Measurements from ENCODE around the gene CREB3. TPM values are rescaled to one million over a fixed set of nuclear protein-coding genes. Genes with fewer than 3 reads are reported as not detected.

CREB3 gene
- total and polyA plus RNA-seq, 5 donors from 2014 or later = 14.6 to 36.4 (median 34.5) TPM

- no peaks in the 10 kb centered on the region for H3K9me3 Mint-ChIP-seq
- DNase-seq (no peak), ATAC-seq (ENCODE audit: low read depth in 2 of 2) (no peak)
- peaks cover 76% of the 10 kb centered on the region for H3K36me3 ChIP-seq (ENCODE audit: control insufficient read depth, insufficient read depth, low read length)
- H3K27ac ChIP-seq (ENCODE audit: insufficient read depth, low read length, poor library complexity, severe bottlenecking) = no peak overlapping the region
- H3K4me3 Mint-ChIP-seq = no peak overlapping the region
- peaks cover 10% of the 10 kb centered on the region for H3K4me1 ChIP-seq (ENCODE audit: control insufficient read depth, insufficient read depth, low read length, poor library complexity, severe bottlenecking)
- H3K4me3 ChIP-seq (ENCODE audit: low read depth, low read length) = no peak overlapping the region
- H3K9me3 ChIP-seq (ENCODE audit: control insufficient read depth in 2 of 2, low read length in 2 of 2) = no peaks in the 10 kb centered on the region
- H3K4me1 Mint-ChIP-seq = peaks cover 9 to 27% (median 18%) of the 10 kb centered on the region in 4 donors
- H3K27ac Mint-ChIP-seq = no peak overlapping the region
- H3K27me3 Mint-ChIP-seq = no peaks in the 10 kb centered on the region
- peaks cover 40% of the 10 kb centered on the region for H3K36me3 Mint-ChIP-seq
- H3K27me3 ChIP-seq (ENCODE audit: control insufficient read depth, insufficient read depth, low read length) = no peaks in the 10 kb centered on the region
These were observed 5.7 kb downstream of the CREB3 start for GRCh38 chr9:35738186-35738585.

GRCh38 chr9:35738924-35739323, 6.5 kb downstream of the CREB3 start:
- peak overlapping the region in 1 of 4 donors; percentile 18 for H3K4me3 Mint-ChIP-seq
- ATAC-seq (ENCODE audit: low read depth in 2 of 2) (no peak), DNase-seq (no peak)
- H3K27ac Mint-ChIP-seq = peak overlapping the region in 1 of 3 donors; percentile 31
- H3K9me3 ChIP-seq (ENCODE audit: control insufficient read depth in 2 of 2, low read length in 2 of 2) = no peaks in the 10 kb centered on the region
- no peak overlapping the region for H3K27ac ChIP-seq (ENCODE audit: insufficient read depth, low read length, poor library complexity, severe bottlenecking)
- peaks cover 47% of the 10 kb centered on the region for H3K36me3 Mint-ChIP-seq
- H3K27me3 ChIP-seq (ENCODE audit: control insufficient read depth, insufficient read depth, low read length) = no peaks in the 10 kb centered on the region
- H3K9me3 Mint-ChIP-seq = no peaks in the 10 kb centered on the region
- no peak overlapping the region for H3K4me3 ChIP-seq (ENCODE audit: low read depth, low read length)
- H3K36me3 ChIP-seq (ENCODE audit: control insufficient read depth, insufficient read depth, low read length) = peaks cover 84% of the 10 kb centered on the region
- H3K4me1 Mint-ChIP-seq = peaks cover 5 to 24% (median 17%) of the 10 kb centered on the region in 4 donors
- H3K27me3 Mint-ChIP-seq = no peaks in the 10 kb centered on the region
- H3K4me1 ChIP-seq (ENCODE audit: control insufficient read depth, insufficient read depth, low read length, poor library complexity, severe bottlenecking) = peaks cover 2% of the 10 kb centered on the region

DNA sequence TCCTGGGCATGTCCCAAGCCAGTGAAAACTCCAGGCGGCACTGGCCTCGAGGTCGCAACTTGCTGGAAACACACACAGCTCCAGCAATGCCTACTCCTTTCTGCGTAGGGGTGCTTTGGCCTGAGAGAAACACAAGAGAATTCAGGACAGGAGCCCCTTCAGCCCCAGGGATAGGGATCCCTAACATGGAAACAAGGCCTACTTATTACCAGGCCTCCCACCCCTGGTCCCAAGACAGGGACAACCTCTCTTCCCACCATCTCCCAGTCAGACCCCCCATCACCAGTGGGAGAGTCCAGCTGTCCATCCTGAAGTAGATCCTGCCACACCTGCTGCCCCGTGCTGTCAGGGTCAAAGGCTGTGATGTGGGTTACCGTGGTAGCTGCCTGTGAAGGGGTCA, 7.8 kb downstream of the CREB3 start:
- peaks cover 5 to 26% (median 16%) of the 10 kb centered on the region in 4 donors for H3K4me1 Mint-ChIP-seq
- ATAC-seq (ENCODE audit: low read depth in 2 of 2) (no peak), DNase-seq (no peak)
- no peaks in the 10 kb centered on the region for H3K27me3 Mint-ChIP-seq
- Histone ChIP-seq H3K4me1 (ENCODE audit: control insufficient read depth, insufficient read depth, low read length, poor library complexity, severe bottlenecking) (no peaks in the 10 kb centered on the region), H3K4me3 (ENCODE audit: low read depth, low read length) (no peak overlapping the region), H3K36me3 (ENCODE audit: control insufficient read depth, insufficient read depth, low read length) (peaks cover 82% of the 10 kb centered on the region), H3K27me3 (ENCODE audit: control insufficient read depth, insufficient read depth, low read length) (no peaks in the 10 kb centered on the region), H3K9me3 (ENCODE audit: control insufficient read depth in 2 of 2, low read length in 2 of 2) (no peaks in the 10 kb centered on the region), H3K27ac (ENCODE audit: insufficient read depth, low read length, poor library complexity, severe bottlenecking) (no peak overlapping the region)
- no peak overlapping the region for H3K27ac Mint-ChIP-seq
- H3K9me3 Mint-ChIP-seq = no peaks in the 10 kb centered on the region
- peaks cover 48% of the 10 kb centered on the region for H3K36me3 Mint-ChIP-seq
- H3K4me3 Mint-ChIP-seq = no peak overlapping the region

DNA sequence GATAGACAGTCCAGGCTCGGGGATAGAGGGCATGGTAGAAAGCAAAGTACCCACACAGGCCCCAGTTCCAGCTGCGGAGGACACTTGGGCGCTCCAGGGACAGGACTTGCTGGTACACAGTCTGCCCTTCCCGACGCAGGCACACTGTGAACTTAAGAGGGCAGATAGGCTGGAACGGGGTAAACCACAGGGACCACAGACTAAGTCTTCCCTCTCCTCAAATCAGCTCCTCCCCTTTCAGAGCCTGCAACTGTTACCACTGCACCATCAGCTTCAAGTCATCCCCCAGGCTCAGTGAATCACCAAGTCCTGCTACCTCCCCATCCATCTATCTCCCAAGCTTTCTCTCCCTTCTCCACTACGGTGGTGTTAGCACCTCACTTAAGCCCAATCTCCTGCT, 9.3 kb downstream of the CREB3 start:
- peaks cover 14% of the 10 kb centered on the region for H3K4me1 ChIP-seq (ENCODE audit: control insufficient read depth, insufficient read depth, low read length, poor library complexity, severe bottlenecking)
- no peaks in the 10 kb centered on the region for H3K27me3 ChIP-seq (ENCODE audit: control insufficient read depth, insufficient read depth, low read length)
- H3K36me3 ChIP-seq (ENCODE audit: control insufficient read depth, insufficient read depth, low read length) = peaks cover 73% of the 10 kb centered on the region
- no peak overlapping the region for H3K4me3 Mint-ChIP-seq
- ATAC-seq (ENCODE audit: low read depth in 2 of 2) (no peak), DNase-seq (no peak)
- H3K27ac Mint-ChIP-seq = peak overlapping the region; percentile 33 to 86 (median 83)
- no peaks in the 10 kb centered on the region for H3K9me3 Mint-ChIP-seq
- peaks cover 45% of the 10 kb centered on the region for H3K36me3 Mint-ChIP-seq
- H3K4me1 Mint-ChIP-seq = peaks cover 7 to 29% (median 22%) of the 10 kb centered on the region in 4 donors
- no peak overlapping the region for H3K27ac ChIP-seq (ENCODE audit: insufficient read depth, low read length, poor library complexity, severe bottlenecking)
- no peaks in the 10 kb centered on the region for H3K9me3 ChIP-seq (ENCODE audit: control insufficient read depth in 2 of 2, low read length in 2 of 2)
- H3K27me3 Mint-ChIP-seq = no peaks in the 10 kb centered on the region
- no peak overlapping the region for H3K4me3 ChIP-seq (ENCODE audit: low read depth, low read length)

- DNase-seq (no peak), ATAC-seq (ENCODE audit: low read depth in 2 of 2) (no peak)
- Mint-ChIP-seq H3K9me3 (no peaks in the 10 kb centered on the region), H3K27me3 (no peaks in the 10 kb centered on the region), H3K36me3 (peaks cover 37% of the 10 kb centered on the region), H3K27ac (peak overlapping the region in 2 of 3 donors; percentile 11 to 79), H3K4me3 (no peak overlapping the region), H3K4me1 (peaks cover 24 to 43% (median 39%) of the 10 kb centered on the region in 4 donors)
- Histone ChIP-seq H3K27ac (ENCODE audit: insufficient read depth, low read length, poor library complexity, severe bottlenecking) (no peak overlapping the region), H3K4me3 (ENCODE audit: low read depth, low read length) (no peak overlapping the region), H3K4me1 (ENCODE audit: control insufficient read depth, insufficient read depth, low read length, poor library complexity, severe bottlenecking) (peaks cover 31% of the 10 kb centered on the region), H3K9me3 (ENCODE audit: control insufficient read depth in 2 of 2, low read length in 2 of 2) (no peaks in the 10 kb centered on the region), H3K36me3 (ENCODE audit: control insufficient read depth, insufficient read depth, low read length) (peaks cover 56% of the 10 kb centered on the region), H3K27me3 (ENCODE audit: control insufficient read depth, insufficient read depth, low read length) (no peaks in the 10 kb centered on the region)
These were observed 11.0 kb downstream of the CREB3 start for GRCh38 chr9:35743452-35743851.

GRCh38 chr9:35743880-35744518, 11.5 kb downstream of the CREB3 start:
- H3K9me3 Mint-ChIP-seq = no peaks in the 10 kb centered on the region
- no peak for DNase-seq
- no peak overlapping the region for H3K4me3 Mint-ChIP-seq
- peaks cover 24 to 43% (median 39%) of the 10 kb centered on the region in 4 donors for H3K4me1 Mint-ChIP-seq
- peaks cover 32% of the 10 kb centered on the region for H3K36me3 Mint-ChIP-seq
- no peaks in the 10 kb centered on the region for H3K27me3 ChIP-seq (ENCODE audit: control insufficient read depth, insufficient read depth, low read length)
- peaks cover 32% of the 10 kb centered on the region for H3K4me1 ChIP-seq (ENCODE audit: control insufficient read depth, insufficient read depth, low read length, poor library complexity, severe bottlenecking)
- peak overlapping the region in 2 of 3 donors; percentile 11 to 79 for H3K27ac Mint-ChIP-seq
- H3K36me3 ChIP-seq (ENCODE audit: control insufficient read depth, insufficient read depth, low read length) = peaks cover 52% of the 10 kb centered on the region
- H3K27ac ChIP-seq (ENCODE audit: insufficient read depth, low read length, poor library complexity, severe bottlenecking) = no peak overlapping the region
- ATAC-seq (ENCODE audit: low read depth in 2 of 2) = no peak
- no peaks in the 10 kb centered on the region for H3K27me3 Mint-ChIP-seq
- H3K4me3 ChIP-seq (ENCODE audit: low read depth, low read length) = no peak overlapping the region
- H3K9me3 ChIP-seq (ENCODE audit: control insufficient read depth in 2 of 2, low read length in 2 of 2) = no peaks in the 10 kb centered on the region

DNA sequence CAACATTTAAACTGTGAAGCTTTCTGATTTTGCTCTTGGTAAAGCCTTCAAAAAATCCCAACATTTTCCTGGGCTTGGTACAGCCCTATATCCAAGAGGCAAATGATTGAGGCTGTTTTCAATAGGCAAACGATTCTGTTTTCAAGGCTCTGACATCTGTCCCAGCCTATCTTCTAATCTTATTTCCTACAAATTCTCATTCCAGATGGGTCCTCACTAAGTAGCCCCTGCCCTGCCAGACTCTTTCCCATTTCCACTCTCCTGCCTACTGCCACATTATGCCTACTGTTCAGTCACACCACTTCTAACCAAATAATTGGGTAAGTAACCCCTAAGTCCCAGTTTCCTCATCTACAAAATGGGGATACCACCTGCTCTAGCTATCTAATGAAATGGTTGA, 13.1 kb downstream of the CREB3 start:
- Mint-ChIP-seq H3K27me3 (no peaks in the 10 kb centered on the region), H3K4me1 (peaks cover 24 to 54% (median 49%) of the 10 kb centered on the region in 4 donors), H3K36me3 (peaks cover 31% of the 10 kb centered on the region), H3K9me3 (no peaks in the 10 kb centered on the region), H3K27ac (peak overlapping the region in 2 of 3 donors; percentile 66 to 87), H3K4me3 (peak overlapping the region in 2 of 4 donors; percentile 92 to 93)
- peak overlapping the region; percentile 2 for H3K27ac ChIP-seq (ENCODE audit: insufficient read depth, low read length, poor library complexity, severe bottlenecking)
- no peaks in the 10 kb centered on the region for H3K27me3 ChIP-seq (ENCODE audit: control insufficient read depth, insufficient read depth, low read length)
- H3K4me3 ChIP-seq (ENCODE audit: low read depth, low read length) = peak overlapping the region; percentile 53
- H3K36me3 ChIP-seq (ENCODE audit: control insufficient read depth, insufficient read depth, low read length) = peaks cover 37% of the 10 kb centered on the region
- ATAC-seq (ENCODE audit: low read depth in 2 of 2) = no peak
- DNase-seq = no peak
- H3K4me1 ChIP-seq (ENCODE audit: control insufficient read depth, insufficient read depth, low read length, poor library complexity, severe bottlenecking) = peaks cover 43% of the 10 kb centered on the region
- no peaks in the 10 kb centered on the region for H3K9me3 ChIP-seq (ENCODE audit: control insufficient read depth in 2 of 2, low read length in 2 of 2)

GRCh38 chr9:35746583-35746982, 14.1 kb downstream of the CREB3 start:
- Histone ChIP-seq H3K4me3 (ENCODE audit: low read depth, low read length) (peak overlapping the region; percentile 87), H3K4me1 (ENCODE audit: control insufficient read depth, insufficient read depth, low read length, poor library complexity, severe bottlenecking) (peaks cover 46% of the 10 kb centered on the region), H3K27me3 (ENCODE audit: control insufficient read depth, insufficient read depth, low read length) (no peaks in the 10 kb centered on the region), H3K9me3 (ENCODE audit: control insufficient read depth in 2 of 2, low read length in 2 of 2) (no peaks in the 10 kb centered on the region), H3K36me3 (ENCODE audit: control insufficient read depth, insufficient read depth, low read length) (peaks cover 31% of the 10 kb centered on the region), H3K27ac (ENCODE audit: insufficient read depth, low read length, poor library complexity, severe bottlenecking) (peak overlapping the region; percentile 7)
- Mint-ChIP-seq H3K4me3 (peak overlapping the region; percentile 92 to 95 (median 93)), H3K4me1 (peaks cover 24 to 64% (median 51%) of the 10 kb centered on the region in 4 donors), H3K36me3 (peaks cover 37% of the 10 kb centered on the region), H3K27me3 (no peaks in the 10 kb centered on the region), H3K9me3 (no peaks in the 10 kb centered on the region), H3K27ac (peak overlapping the region in 2 of 3 donors; percentile 66 to 86)
- no peak for ATAC-seq (ENCODE audit: low read depth in 2 of 2)
- DNase-seq = no peak

Data from CD4-positive, CD25-positive, alpha-beta regulatory T cell (primary cell).